Skeletal muscle cell (primary cell): ENCODE results near the gene CHRNG.
"Not testable (repeated sequence)": the region's sequence is repeated elsewhere in the genome, so short reads cannot be mapped to it uniquely, and the experiment has no call there.

Experiments
- DNase-seq: peaks from one replicate; pipeline ENCODE4 v3.0.0-alpha.2; 2010; ENCODE audit warnings: low read depth
- H3K4me3 ChIP-seq: 2 replicates; pipeline ENCODE4 v1.5.1; 2011; ENCODE audit warnings: low read depth, mild to moderate bottlenecking, control low read depth, low read length, moderate library complexity

CHRNG gene

GRCh38 chr2:232570481-232570880 lies 31.0 kb downstream of the CHRNG start:
- not testable (repeated sequence) for H3K4me3 ChIP-seq, DNase-seq

GRCh38 chr2:232571026-232571474 lies 31.6 kb downstream of the CHRNG start:
- no peak for DNase-seq
- no peak overlapping the region for H3K4me3 ChIP-seq

- no peak for DNase-seq
- no peak overlapping the region for H3K4me3 ChIP-seq
These were observed 33.5 kb downstream of the CHRNG start for GRCh38 chr2:232573042-232573441.

- H3K4me3 ChIP-seq, result no peak overlapping the region
- DNase-seq, result no peak
These were observed 34.4 kb downstream of the CHRNG start for GRCh38 chr2:232573771-232574435.

- peak; percentile 54 for DNase-seq
- no peak overlapping the region for H3K4me3 ChIP-seq
These were observed 35.3 kb downstream of the CHRNG start for GRCh38 chr2:232574674-232575403.

- no peak for DNase-seq
- no peak overlapping the region for H3K4me3 ChIP-seq
These were observed 35.9 kb downstream of the CHRNG start for GRCh38 chr2:232575404-232575746.

- no peak overlapping the region for H3K4me3 ChIP-seq
- DNase-seq, result peak; percentile 16
These were observed 37.5 kb downstream of the CHRNG start for GRCh38 chr2:232576995-232577394.

- H3K4me3 ChIP-seq, result no peak overlapping the region
- DNase-seq, result no peak
These were observed 38.3 kb downstream of the CHRNG start for GRCh38 chr2:232577841-232578240.

GRCh38 chr2:232578626-232579025 lies 39.1 kb downstream of the CHRNG start:
- H3K4me3 ChIP-seq, result no peak overlapping the region
- no peak for DNase-seq

- DNase-seq, result no peak
- no peak overlapping the region for H3K4me3 ChIP-seq
These were observed 41.1 kb downstream of the CHRNG start for GRCh38 chr2:232580648-232580981.

- H3K4me3 ChIP-seq, result no peak overlapping the region
- no peak for DNase-seq
These were observed 42.2 kb downstream of the CHRNG start for GRCh38 chr2:232581725-232582124.

GRCh38 chr2:232584238-232584637 lies 44.7 kb downstream of the CHRNG start:
- no peak overlapping the region for H3K4me3 ChIP-seq
- no peak for DNase-seq

- H3K4me3 ChIP-seq, result no peak overlapping the region
- no peak for DNase-seq
These were observed 47.5 kb downstream of the CHRNG start for GRCh38 chr2:232586943-232587505.

GRCh38 chr2:232587512-232587911 lies 48.0 kb downstream of the CHRNG start:
- no peak for DNase-seq
- H3K4me3 ChIP-seq, result no peak overlapping the region

- DNase-seq, result no peak
- no peak overlapping the region for H3K4me3 ChIP-seq
These were observed 48.5 kb downstream of the CHRNG start for GRCh38 chr2:232588031-232588430.

GRCh38 chr2:232588680-232589585 lies 49.4 kb downstream of the CHRNG start:
- peak; percentile 36 for DNase-seq
- H3K4me3 ChIP-seq, result no peak overlapping the region

- peak; percentile 48 for DNase-seq
- no peak overlapping the region for H3K4me3 ChIP-seq
These were observed 53.4 kb downstream of the CHRNG start for GRCh38 chr2:232592772-232593395.

GRCh38 chr2:232593982-232594381 lies 54.5 kb downstream of the CHRNG start:
- DNase-seq, result no peak
- no peak overlapping the region for H3K4me3 ChIP-seq
